K562 (cell line): ENCODE data around the gene TMEM184A. TPM values are rescaled to one million over a fixed set of nuclear protein-coding genes. Genes with fewer than 3 reads are reported as not detected.

Source experiments
- ATAC-seq: fragments of 200-7000 bp; cut with Tn5 transposase; 3 replicates; pipeline ENCODE4 v1.9.1; 2020; ENCODE audit warnings: moderate library complexity
- BruUV-seq: library from RNA; stranded (reverse); fragments of 400-500 nt; replicated peaks from 2 replicates; lab custom pipeline; 2021; lab: Mats Ljungman, UMichigan
- CTCF ChIA-PET: fragments of 300-600 bp; formaldehyde crosslinking; extraction: SDS; loops from one replicate; lab custom pipeline; 2021; ENCODE audit warnings: low intra/inter-chr PET ratio; lab: Yijun Ruan, JAX
- POLR2A ChIA-PET: fragments of 300-600, 350-650 bp; sonication (Branson Sonifier 250); formaldehyde crosslinking; extraction: SDS; loops from one replicate; lab custom pipeline; 2021; ENCODE audit warnings: antibody characterized with exemption, inconsistent platforms; lab: Yijun Ruan, JAX
- DNase-seq, 4 experiments: peaks; one replicate each; pipeline versions ENCODE4 v3.0.0 to v3.0.0-alpha.2; 2011 to 2018; ENCODE audit warnings: low spot score in 3 of 4, mixed read lengths in 3 of 4; ENCODE audit errors: extremely low read depth in 1 of 4
- FAIRE-seq: peaks from 2 replicates; lab custom pipeline; 2011; peaks lifted over from hg19 to GRCh38; lab: Jason Lieb, UNC
- H2AFZ ChIP-seq: 2 replicates; pipeline ENCODE4 v1.6.0; 2011; ENCODE audit warnings: low read depth, low read length, control low read depth, inconsistent platforms
- H3K27ac ChIP-seq: fragments of 200-600 bp; 3 replicates; pipeline ENCODE4 v1.8.0; 2011; ENCODE audit warnings: low read depth, mild to moderate bottlenecking, control low read depth, inconsistent platforms, low read length, moderate library complexity, mixed read lengths; ENCODE audit errors: extremely low read depth
- H3K27me3 ChIP-seq, 2 experiments: fragments of 300-600 bp in 1 of 2; 2 replicates in 1 of 2; 3 replicates in 1 of 2; pipeline versions ENCODE4 v1.6.0 to v1.8.0; 2011; ENCODE audit warnings: inconsistent platforms in 2 of 2, low read length in 2 of 2, mild to moderate bottlenecking in 1 of 2, mixed read lengths in 1 of 2, moderate library complexity in 1 of 2; ENCODE audit not compliant: control insufficient read depth in 2 of 2, insufficient read depth in 2 of 2
- H3K36me3 ChIP-seq: fragments of 300-600 bp; 3 replicates; pipeline ENCODE4 v1.8.0; 2011; ENCODE audit warnings: mild to moderate bottlenecking, low read length, inconsistent platforms; ENCODE audit not compliant: control insufficient read depth, insufficient read depth
- H3K4me1 ChIP-seq, 2 experiments: fragments of 200-600 bp in 1 of 2; replicated peaks in 1 of 2; 2 replicates in 1 of 2; 3 replicates in 1 of 2; pipeline versions ENCODE4 v1.5.1 to v1.8.0; 2011; ENCODE audit warnings: inconsistent platforms in 2 of 2, low read length in 2 of 2, mild to moderate bottlenecking in 1 of 2, mixed read lengths in 1 of 2, moderate library complexity in 1 of 2; ENCODE audit not compliant: control insufficient read depth in 2 of 2, insufficient read depth in 2 of 2
- H3K4me2 ChIP-seq: 2 replicates; pipeline ENCODE4 v1.6.1; 2011; ENCODE audit warnings: low read length, control low read depth, inconsistent platforms, mixed read lengths; ENCODE audit not compliant: insufficient read depth
- H3K4me3 ChIP-seq: fragments of 200-600 bp; sonication (generic), shearing (Covaris generic); 2 replicates; pipeline ENCODE4 v1.5.1; 2016; ENCODE audit warnings: control low read depth, inconsistent platforms
- H3K79me2 ChIP-seq: fragments of 200-600 bp; 3 replicates; pipeline ENCODE4 v1.8.0; 2011; ENCODE audit warnings: low read length, inconsistent platforms; ENCODE audit not compliant: control insufficient read depth, insufficient read depth
- H3K9ac ChIP-seq, 2 experiments: 2 replicates each; pipeline versions ENCODE4 v1.6.0 to v1.6.1; 2011; ENCODE audit warnings: low read depth in 2 of 2, low read length in 2 of 2, control low read depth in 1 of 2, inconsistent platforms in 1 of 2, mild to moderate bottlenecking in 1 of 2, mixed read lengths in 1 of 2; ENCODE audit not compliant: insufficient read depth in 1 of 2
- H3K9me1 ChIP-seq: one replicate; pipeline ENCODE4 v1.6.0; 2011; ENCODE audit warnings: inconsistent platforms, mild to moderate bottlenecking, low read length, moderate library complexity; ENCODE audit not compliant: control insufficient read depth, insufficient read depth
- H3K9me3 ChIP-seq: replicated peaks from 2 replicates; pipeline ENCODE4 v1.5.1; 2011; ENCODE audit warnings: low read depth, low read length, inconsistent platforms; ENCODE audit not compliant: control insufficient read depth, insufficient read depth
- H4K20me1 ChIP-seq: replicated peaks from 2 replicates; pipeline ENCODE4 v1.6.1; 2011; ENCODE audit warnings: low read length, inconsistent platforms, mixed read lengths; ENCODE audit not compliant: control insufficient read depth, insufficient read depth
- GTF2B ChIP-seq: IDR thresholded peaks from 2 replicates; pipeline ENCODE4 v1.6.1; 2011; ENCODE audit not compliant: insufficient read length; ENCODE audit errors: extremely low read depth
- WGBS: fragments of 100-300 bp; shearing (Covaris generic); methylation state at CpG from one replicate; pipeline ENCODE4 v1.1.6; 2016; ENCODE audit warnings: low coverage, mixed read lengths; ENCODE audit not compliant: insufficient coverage; ENCODE audit errors: missing lambda C conversion rate; 5-methylcytosine and 5-hydroxymethylcytosine counted together
- in situ Hi-C: fragments of 300-500 bp; cut with MboI; formaldehyde crosslinking; loops from 4 replicates; pipeline ENCODE4 v1.15.0; 2018; ENCODE audit warnings: inconsistent platforms, mixed read lengths
- intact Hi-C: fragments of 100-400 bp; cut with micrococcal nuclease; formaldehyde crosslinking; loops from 2 replicates; pipeline ENCODE4 v1.14.2; 2022
- polyA plus RNA-seq, 8 experiments: library from polyadenylated mRNA; depleted of rRNA in 4 of 8; stranded (reverse) in 5 of 8; unstranded in 3 of 8; fragments of >200 nt; fragmentation: Nextera tagmentation in 2 of 8; fragmentation: Illumina TruSeq in 1 of 8; extraction: Ambion mirVana in 2 of 8; extraction: Trizol in 1 of 8; gene quantifications; 2 replicates each; pipeline versions ENCODE4 v1.2.1 to v1.2.3, GENCODE V29; 2011 to 2014; ENCODE audit warnings: inconsistent platforms in 1 of 8, missing spikeins in 1 of 8
- total RNA-seq, 7 experiments: library from RNA; depleted of rRNA in 6 of 7; stranded (reverse); fragments of >200 nt in 6 of 7; fragmentation: Illumina TruSeq in 2 of 7; extraction: Trizol in 2 of 7; gene quantifications; 2 replicates each; pipeline versions ENCODE4 v1.2.1 to v1.2.3, GENCODE V29; 2011 to 2021; ENCODE audit warnings: low replicate concordance in 1 of 7
- TF ChIP-seq, protein P1 (sequence below): sonication (generic); formaldehyde crosslinking; IDR thresholded peaks from 2 replicates; pipeline ENCODE4 v1.8.0; 2022; ENCODE audit warnings: missing genetic modification reagents, mild to moderate bottlenecking, moderate library complexity, borderline replicate concordance

Gene TMEM184A
- total and polyA plus RNA-seq, 9 of the 15 experiments (the other 6 are each of a cell fraction or from before 2014, with no cell fraction given), result 0.10 to 0.18 (median 0.11) TPM; not detected in 6

DNA sequence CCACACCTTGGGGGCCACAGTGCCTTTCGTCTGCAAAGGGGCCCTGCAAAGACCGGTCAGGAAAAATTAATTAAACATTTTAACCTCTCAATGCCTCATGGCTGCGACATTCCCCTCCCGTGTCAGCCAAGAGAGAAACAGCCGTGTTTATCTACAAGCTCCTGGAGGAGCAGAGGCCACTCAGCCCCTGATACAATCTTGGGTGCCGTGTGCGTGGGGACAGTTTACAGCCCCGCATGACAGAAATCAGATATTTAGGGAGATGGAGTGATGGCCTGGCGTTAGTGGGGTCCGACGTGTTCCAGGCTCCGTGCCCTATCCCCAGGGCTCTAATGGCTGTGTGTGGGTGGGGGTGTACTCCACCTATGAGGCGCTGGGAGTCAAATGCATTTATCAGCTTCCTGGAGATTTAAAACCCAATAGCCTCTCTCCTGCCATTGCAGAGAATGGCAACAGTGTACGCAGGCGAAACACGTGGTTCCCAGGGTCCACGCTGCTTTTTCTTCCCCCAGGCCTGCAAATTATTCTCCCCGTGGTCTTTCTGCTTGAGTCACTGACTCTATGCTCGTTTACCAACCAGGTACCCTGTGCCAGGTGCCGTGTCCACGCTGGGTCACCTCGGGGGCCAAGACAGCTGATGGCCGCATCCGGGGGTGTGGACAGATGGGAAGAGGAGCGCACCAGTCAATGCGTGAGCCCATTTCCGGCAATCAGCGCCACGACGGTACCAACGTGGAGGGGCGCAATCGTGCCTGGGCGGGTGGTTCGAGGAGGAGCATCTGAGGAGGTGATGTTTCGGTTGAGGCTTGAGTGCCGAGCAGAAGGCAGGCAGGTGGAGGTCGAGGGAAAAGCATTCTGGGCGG is 40.4 kb upstream of the TMEM184A start:
- H2AFZ ChIP-seq, result no peak overlapping the region
- peak in 1 of 4 experiments; percentile 13 for DNase-seq
- no peaks in the 10 kb centered on the region; the same call in 1 of the 2 replicates for H3K9me3 ChIP-seq
- in situ Hi-C loops, result no loop called here
- no peaks in the 10 kb centered on the region for H3K9me1 ChIP-seq
- H4K20me1 ChIP-seq, result peaks cover 9% of the 10 kb centered on the region
- H3K27me3 ChIP-seq, result peaks cover 52 to 78% of the 10 kb centered on the region in 2 experiments; a peak in 4 of 5 replicates
- POLR2A ChIA-PET, result interaction anchor here (0.9 kb wide), 1 partner anchor 42 kb away, joined by 3 read pairs; no protein-coding TSS in a partner anchor
- no TSS peak for BruUV-seq
- H3K79me2 ChIP-seq, result no peaks in the 10 kb centered on the region
- TF ChIP-seq, protein P1, sequence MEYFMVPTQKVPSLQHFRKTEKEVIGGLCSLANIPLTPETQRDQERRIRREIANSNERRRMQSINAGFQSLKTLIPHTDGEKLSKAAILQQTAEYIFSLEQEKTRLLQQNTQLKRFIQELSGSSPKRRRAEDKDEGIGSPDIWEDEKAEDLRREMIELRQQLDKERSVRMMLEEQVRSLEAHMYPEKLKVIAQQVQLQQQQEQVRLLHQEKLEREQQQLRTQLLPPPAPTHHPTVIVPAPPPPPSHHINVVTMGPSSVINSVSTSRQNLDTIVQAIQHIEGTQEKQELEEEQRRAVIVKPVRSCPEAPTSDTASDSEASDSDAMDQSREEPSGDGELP (CRISPR knock-in tag), result peak; percentile 51; the same call in 1 of the 2 replicates
- TF ChIP-seq GTF2B, result no peak
- TF ChIP-seq, all 486 proteins: peak for 1
- no peak overlapping the region for H3K9ac ChIP-seq
- ATAC-seq, result no peak
- H3K4me3 ChIP-seq, result no peak overlapping the region
- peaks cover 0 to 24% of the 10 kb centered on the region in 2 experiments; a peak in 3 of 5 replicates for H3K4me1 ChIP-seq
- H3K36me3 ChIP-seq, result no peaks in the 10 kb centered on the region
- intact Hi-C loops, result no loop called here
- CTCF ChIA-PET, result no interaction called here
- WGBS, result 4% methylated on average over 39 of the region's 39 CpGs
- H3K27ac ChIP-seq, result no peak overlapping the region
- no peak for FAIRE-seq
- H3K4me2 ChIP-seq, result no peak overlapping the region
